Ascending aorta (tissue), 2 donors: ENCODE results near the gene ABHD17C. TPM values are rescaled to one million over a fixed set of nuclear protein-coding genes. Genes with fewer than 3 reads are reported as not detected.

ENCODE experiments used
- DNase-seq, 2 donors: peaks; one replicate each; pipeline ENCODE4 v3.0.0-alpha.2; 2019; ENCODE audit warnings: low spot score in 2 of 2
- H3K27ac ChIP-seq, 2 donors: fragments of 200-600 bp; sonication (generic); one replicate each; pipeline ENCODE4 v1.5.1; 2016 to 2017; ENCODE audit warnings: mild to moderate bottlenecking in 1 of 2
- H3K27me3 ChIP-seq: fragments of 200-600 bp; sonication (generic); one replicate; pipeline ENCODE4 v1.5.1; 2017
- H3K36me3 ChIP-seq, 2 donors: fragments of 200-600 bp; sonication (generic); one replicate each; pipeline ENCODE4 v1.5.1; 2016
- H3K4me1 ChIP-seq, 2 donors: fragments of 200-600 bp; sonication (generic); one replicate each; pipeline ENCODE4 v1.5.1; 2016 to 2017; ENCODE audit warnings: mild to moderate bottlenecking in 1 of 2
- H3K4me3 ChIP-seq, 2 donors: fragments of 200-600 bp; sonication (generic); one replicate each; pipeline ENCODE4 v1.5.1; 2016 to 2017; ENCODE audit warnings: mild to moderate bottlenecking in 1 of 2
- H3K9me3 ChIP-seq, 2 donors: fragments of 200-600 bp; sonication (generic); one replicate each; pipeline ENCODE4 v1.5.1; 2016
- intact Hi-C: fragments of 100-400 bp; cut with DNase I; formaldehyde crosslinking; loops from one replicate; pipeline ENCODE4 v1.15.1; 2023
- total RNA-seq: library from RNA; depleted of rRNA; stranded (reverse); fragments of >200 nt; gene quantifications from one replicate; pipeline ENCODE4 v1.1.0, GENCODE V29; 2016
- TF ChIP-seq, protein P1 (sequence below), 3 experiments: fragments of 200-600 bp in 2 of 3; fragments of 450-650 bp in 1 of 3; sonication (generic) in 2 of 3; IDR thresholded peaks; one replicate each; pipeline ENCODE4 v1.5.1; 2016 to 2019; ENCODE audit warnings: antibody characterized with exemption in 3 of 3, mild to moderate bottlenecking in 1 of 3, moderate library complexity in 1 of 3

Gene ABHD17C
- total RNA-seq, 1 donor from 2014 or later: 0.96 TPM

DNA sequence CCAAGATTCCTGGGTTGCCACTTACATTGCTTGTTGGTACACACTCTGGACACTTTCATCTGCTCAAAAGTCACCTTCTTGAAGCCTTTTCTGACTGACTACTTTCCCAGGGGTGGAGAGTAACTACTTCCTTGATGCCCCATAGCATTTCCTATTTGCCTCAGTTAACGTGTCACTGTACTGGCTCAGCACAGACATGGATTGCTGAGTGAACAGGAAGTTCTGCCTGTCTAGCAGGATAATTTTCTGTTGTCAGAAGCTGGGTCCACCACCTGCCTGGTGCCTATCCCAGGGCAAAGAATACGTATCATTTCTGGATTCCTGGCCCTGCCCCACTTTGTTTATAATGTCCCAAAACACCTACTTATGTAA lies 15.3 kb upstream of the ABHD17C start:
- Histone ChIP-seq H3K4me1 (no peaks in the 10 kb centered on the region), H3K4me3 (no peak overlapping the region), H3K36me3 (no peaks in the 10 kb centered on the region), H3K27me3 (no peaks in the 10 kb centered on the region), H3K9me3 (no peaks in the 10 kb centered on the region), H3K27ac (no peak overlapping the region)
- intact Hi-C loops: loop anchor here (5.0 kb wide), 1 partner anchor 147 kb away; no protein-coding TSS in a partner anchor
- TF ChIP-seq, protein P1, sequence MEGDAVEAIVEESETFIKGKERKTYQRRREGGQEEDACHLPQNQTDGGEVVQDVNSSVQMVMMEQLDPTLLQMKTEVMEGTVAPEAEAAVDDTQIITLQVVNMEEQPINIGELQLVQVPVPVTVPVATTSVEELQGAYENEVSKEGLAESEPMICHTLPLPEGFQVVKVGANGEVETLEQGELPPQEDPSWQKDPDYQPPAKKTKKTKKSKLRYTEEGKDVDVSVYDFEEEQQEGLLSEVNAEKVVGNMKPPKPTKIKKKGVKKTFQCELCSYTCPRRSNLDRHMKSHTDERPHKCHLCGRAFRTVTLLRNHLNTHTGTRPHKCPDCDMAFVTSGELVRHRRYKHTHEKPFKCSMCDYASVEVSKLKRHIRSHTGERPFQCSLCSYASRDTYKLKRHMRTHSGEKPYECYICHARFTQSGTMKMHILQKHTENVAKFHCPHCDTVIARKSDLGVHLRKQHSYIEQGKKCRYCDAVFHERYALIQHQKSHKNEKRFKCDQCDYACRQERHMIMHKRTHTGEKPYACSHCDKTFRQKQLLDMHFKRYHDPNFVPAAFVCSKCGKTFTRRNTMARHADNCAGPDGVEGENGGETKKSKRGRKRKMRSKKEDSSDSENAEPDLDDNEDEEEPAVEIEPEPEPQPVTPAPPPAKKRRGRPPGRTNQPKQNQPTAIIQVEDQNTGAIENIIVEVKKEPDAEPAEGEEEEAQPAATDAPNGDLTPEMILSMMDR (IDR thresholded peaks at IDR 0.05): no peak
- DNase-seq: no peak

DNA sequence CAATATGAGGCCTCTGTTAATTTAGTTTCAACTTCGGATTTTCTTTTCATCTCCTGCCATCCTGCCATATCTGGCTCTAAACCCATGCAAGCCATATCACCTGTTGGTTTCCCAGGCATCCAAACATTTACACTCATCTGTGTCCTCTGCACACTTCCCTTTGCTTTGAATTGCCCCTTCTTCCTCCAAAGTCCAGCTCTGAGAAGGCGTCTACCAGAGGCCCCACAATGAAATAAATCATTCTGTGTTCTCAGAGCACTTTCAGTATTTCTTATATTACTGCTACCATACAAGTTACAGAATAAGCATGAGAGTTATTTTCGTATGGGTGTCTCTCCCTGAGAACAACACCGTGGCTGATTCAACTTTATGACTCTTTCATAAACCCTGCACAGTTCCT lies 12.9 kb upstream of the ABHD17C start:
- Histone ChIP-seq H3K4me3 (no peak overlapping the region), H3K9me3 (no peaks in the 10 kb centered on the region), H3K4me1 (no peaks in the 10 kb centered on the region), H3K36me3 (no peaks in the 10 kb centered on the region), H3K27me3 (no peaks in the 10 kb centered on the region), H3K27ac (no peak overlapping the region)
- TF ChIP-seq, protein P1 (IDR thresholded peaks at IDR 0.05): no peak
- no peak for DNase-seq
- intact Hi-C loops: loop anchor here (5.0 kb wide), 1 partner anchor 150 kb away; no protein-coding TSS in a partner anchor

DNA sequence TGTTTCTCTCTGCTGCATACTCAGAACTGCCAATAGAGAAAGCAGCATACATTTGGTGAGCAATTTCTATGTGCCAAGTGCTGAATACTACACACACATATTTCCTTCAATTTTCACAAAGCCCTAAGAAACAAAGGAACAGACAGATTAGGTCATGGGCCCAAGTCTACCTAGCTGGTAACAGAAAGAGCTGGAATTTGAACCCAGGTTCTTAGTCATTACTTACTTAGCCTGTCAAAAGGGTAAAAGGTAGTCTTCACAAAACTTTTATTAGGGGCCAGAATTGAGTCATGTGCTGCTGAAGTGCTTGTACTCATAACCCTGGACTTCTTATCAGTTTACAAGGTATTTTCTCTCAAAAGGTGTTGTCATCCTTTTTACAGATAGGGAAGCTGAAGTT lies 10.4 kb upstream of the ABHD17C start:
- DNase-seq: no peak
- no peaks in the 10 kb centered on the region for H3K4me1 ChIP-seq
- TF ChIP-seq, protein P1 (IDR thresholded peaks at IDR 0.05): no peak

DNA sequence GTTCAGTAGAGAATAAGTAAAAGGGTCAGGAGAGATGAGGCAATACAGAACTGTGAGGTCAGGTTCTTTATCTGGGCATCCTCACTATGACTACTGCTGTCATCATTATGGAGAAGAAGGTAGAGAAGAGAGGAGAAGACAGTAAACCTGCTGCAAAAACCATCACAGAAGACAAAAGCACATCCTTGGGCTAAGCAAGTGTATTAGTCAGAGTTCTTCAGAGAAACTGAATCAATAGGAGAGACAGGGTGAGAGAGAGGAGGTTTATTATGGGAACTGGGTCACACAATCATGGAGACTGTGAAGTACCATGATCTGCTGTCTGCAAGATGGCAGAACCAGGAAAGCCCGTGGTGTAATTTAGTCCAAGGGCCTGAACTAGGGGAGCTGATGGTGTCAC lies 9.5 kb upstream of the ABHD17C start:
- no peaks in the 10 kb centered on the region for H3K36me3 ChIP-seq
- H3K4me3 ChIP-seq: no peak overlapping the region
- DNase-seq: no peak
- no peaks in the 10 kb centered on the region for H3K4me1 ChIP-seq
- H3K9me3 ChIP-seq: no peaks in the 10 kb centered on the region
- intact Hi-C loops: no loop called here
- no peak overlapping the region for H3K27ac ChIP-seq
- H3K27me3 ChIP-seq: no peaks in the 10 kb centered on the region
- TF ChIP-seq, protein P1 (IDR thresholded peaks at IDR 0.05): no peak

More for the DNA sequence above, 10.4 kb upstream of the ABHD17C start:
- intact Hi-C loops: loop anchor here (5.0 kb wide), 1 partner anchor 152 kb away; no protein-coding TSS in a partner anchor
- Histone ChIP-seq H3K36me3 (no peaks in the 10 kb centered on the region), H3K27me3 (no peaks in the 10 kb centered on the region), H3K9me3 (no peaks in the 10 kb centered on the region), H3K27ac (no peak overlapping the region), H3K4me3 (no peak overlapping the region)

DNA sequence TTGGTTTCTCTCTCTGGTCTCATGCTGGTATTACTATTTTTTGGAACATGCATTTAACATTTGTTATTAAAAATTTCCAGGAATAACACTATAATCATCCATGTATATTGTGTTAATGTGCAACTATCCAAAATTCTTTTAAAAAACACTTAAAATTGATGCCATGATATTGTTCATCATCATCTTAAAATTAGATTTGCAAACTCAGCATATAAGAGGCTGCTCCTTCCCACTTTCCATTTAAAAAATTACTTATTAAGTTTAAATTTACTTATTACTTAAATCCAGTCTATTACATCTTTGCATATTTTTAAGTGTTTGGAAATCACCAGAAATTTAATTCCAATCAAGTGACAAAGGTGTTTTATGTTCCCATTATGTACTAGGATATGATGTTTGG lies 5.8 kb upstream of the ABHD17C start:
- intact Hi-C loops: no loop called here
- Histone ChIP-seq H3K9me3 (no peaks in the 10 kb centered on the region), H3K4me1 (no peaks in the 10 kb centered on the region), H3K27me3 (no peaks in the 10 kb centered on the region), H3K27ac (no peak overlapping the region), H3K4me3 (no peak overlapping the region), H3K36me3 (no peaks in the 10 kb centered on the region)
- no peak for DNase-seq
- TF ChIP-seq, protein P1 (IDR thresholded peaks at IDR 0.05): no peak

DNA sequence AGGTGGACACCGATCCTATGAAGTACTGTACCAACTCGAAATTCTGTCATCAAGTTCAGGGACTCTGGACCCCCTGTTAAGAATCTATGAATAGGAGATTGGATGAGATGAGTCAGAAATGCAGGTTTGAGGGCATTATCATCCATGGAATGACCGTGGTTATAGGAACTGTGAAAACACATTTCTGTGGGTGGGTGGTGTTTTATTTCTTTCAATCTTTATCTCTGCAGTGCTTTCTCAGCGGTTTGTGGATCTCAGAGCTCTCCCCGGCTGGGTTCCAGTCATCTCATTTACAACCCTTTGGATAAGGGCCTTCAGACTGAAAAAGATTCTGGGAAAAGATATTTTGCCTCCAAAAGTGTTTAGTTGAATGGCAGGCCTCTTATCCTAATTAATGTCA lies 5.4 kb upstream of the ABHD17C start:
- no peaks in the 10 kb centered on the region for H3K36me3 ChIP-seq
- intact Hi-C loops: loop anchor here (10.0 kb wide), 2 partner anchors 515 to 1355 kb away; partner anchors contain the start of gene MEX3B
- TF ChIP-seq, protein P1 (IDR thresholded peaks at IDR 0.05): no peak
- no peak for DNase-seq
- H3K4me1 ChIP-seq: no peaks in the 10 kb centered on the region
- H3K27me3 ChIP-seq: no peaks in the 10 kb centered on the region
- no peaks in the 10 kb centered on the region for H3K9me3 ChIP-seq
- no peak overlapping the region for H3K4me3 ChIP-seq
- no peak overlapping the region for H3K27ac ChIP-seq
